SU-DHL-6 (cell line): ENCODE measurements around the gene SENP6.

ENCODE experiments used
- CTCF ChIP-seq: fragments of 200-600 bp; sonication (generic); IDR thresholded peaks from one replicate; pipeline ENCODE4 v1.5.1; 2017; ENCODE audit warnings: antibody characterized with exemption, mild to moderate bottlenecking, low read length, moderate library complexity; ENCODE audit not compliant: insufficient read depth, poor library complexity, severe bottlenecking
- EZH2phosphoT487 ChIP-seq: fragments of 200-600 bp; sonication (generic), shearing (Covaris generic); conservative IDR thresholded peaks from 2 replicates; pipeline ENCODE4 v1.6.1; 2018; ENCODE audit warnings: mild to moderate bottlenecking, antibody characterized with exemption, low read length, moderate library complexity, mixed read lengths

GRCh38 chr6:75624988-75625387 lies 23.3 kb downstream of the SENP6 start:
- TF ChIP-seq CTCF (no peak), EZH2phosphoT487 (no peak)
